ENCODE results near the gene PADI2. TPM values are rescaled to one million over a fixed set of nuclear protein-coding genes. Genes with fewer than 3 reads are reported as not detected.

The PADI2 gene
- total RNA-seq, 1 experiment from 2014 or later: 3.0 TPM

DNA sequence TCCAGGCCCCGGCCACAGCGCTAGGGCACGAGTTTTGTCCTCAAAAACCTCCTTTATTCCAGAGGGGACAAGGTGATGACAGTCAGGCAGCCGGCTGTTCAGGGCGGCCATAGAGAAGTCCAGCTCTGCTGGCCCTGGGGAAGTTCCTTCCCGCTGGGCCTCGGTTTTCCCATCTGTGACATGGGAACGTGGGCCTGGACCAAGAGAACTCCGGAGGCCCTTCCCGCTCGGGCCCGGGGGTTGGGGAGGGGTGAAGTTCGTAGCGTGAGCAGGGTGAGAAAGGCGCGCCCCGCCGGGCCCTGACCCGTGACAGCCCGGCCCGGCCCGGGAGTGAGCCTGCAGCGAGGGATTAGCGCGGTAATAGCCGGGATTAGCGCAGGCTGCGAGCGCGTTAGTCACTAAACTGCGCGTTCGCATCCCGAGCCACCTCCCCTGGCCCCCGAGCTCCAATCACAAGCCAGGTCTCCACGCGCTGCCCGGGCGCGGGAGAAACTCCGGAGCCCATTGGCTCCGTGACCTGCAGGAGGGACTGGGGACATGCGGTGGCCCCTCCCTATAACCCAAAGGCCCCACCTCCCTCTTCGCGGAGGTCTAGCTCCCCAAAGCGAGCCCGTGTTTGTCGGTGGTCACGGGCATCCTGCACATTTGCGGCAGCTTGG is 29.8 kb upstream of the PADI2 start:
- no peak overlapping the region for H2BK5ac ChIP-seq (ENCODE audit: insufficient read length, low read length)
- Mint-ChIP-seq H3K4me3 (no peak overlapping the region), H3K27ac (no peak overlapping the region), H3K9me3 (peaks cover 18 to 24% of the 10 kb centered on the region in 2 experiments), H3K27me3 (ENCODE audit: low read depth) (peaks cover 14% of the 10 kb centered on the region), H3K36me3 (ENCODE audit: insufficient read depth in 1 of 3, low read depth in 3 of 3) (peaks cover 5 to 18% (median 11%) of the 10 kb centered on the region in 3 experiments), H3K4me1 (peaks cover 7 to 8% of the 10 kb centered on the region in 2 experiments)
- H3K4me2 ChIP-seq (ENCODE audit: insufficient read depth, insufficient read length, low read length): no peak overlapping the region
- H2BK120ac ChIP-seq (ENCODE audit: low read depth, low read length, poor library complexity, severe bottlenecking): no peak overlapping the region
- no peak overlapping the region for H2BK20ac ChIP-seq (ENCODE audit: low read depth, low read length, poor library complexity, severe bottlenecking)
- H3K27ac ChIP-seq (ENCODE audit: insufficient read length, low read depth, low read length): no peak overlapping the region
- H2AK5ac ChIP-seq (ENCODE audit: insufficient read length, low read length): no peak overlapping the region
- TF ChIP-seq, protein P1, sequence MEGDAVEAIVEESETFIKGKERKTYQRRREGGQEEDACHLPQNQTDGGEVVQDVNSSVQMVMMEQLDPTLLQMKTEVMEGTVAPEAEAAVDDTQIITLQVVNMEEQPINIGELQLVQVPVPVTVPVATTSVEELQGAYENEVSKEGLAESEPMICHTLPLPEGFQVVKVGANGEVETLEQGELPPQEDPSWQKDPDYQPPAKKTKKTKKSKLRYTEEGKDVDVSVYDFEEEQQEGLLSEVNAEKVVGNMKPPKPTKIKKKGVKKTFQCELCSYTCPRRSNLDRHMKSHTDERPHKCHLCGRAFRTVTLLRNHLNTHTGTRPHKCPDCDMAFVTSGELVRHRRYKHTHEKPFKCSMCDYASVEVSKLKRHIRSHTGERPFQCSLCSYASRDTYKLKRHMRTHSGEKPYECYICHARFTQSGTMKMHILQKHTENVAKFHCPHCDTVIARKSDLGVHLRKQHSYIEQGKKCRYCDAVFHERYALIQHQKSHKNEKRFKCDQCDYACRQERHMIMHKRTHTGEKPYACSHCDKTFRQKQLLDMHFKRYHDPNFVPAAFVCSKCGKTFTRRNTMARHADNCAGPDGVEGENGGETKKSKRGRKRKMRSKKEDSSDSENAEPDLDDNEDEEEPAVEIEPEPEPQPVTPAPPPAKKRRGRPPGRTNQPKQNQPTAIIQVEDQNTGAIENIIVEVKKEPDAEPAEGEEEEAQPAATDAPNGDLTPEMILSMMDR (conservative IDR thresholded peaks at IDR 0.05): no peak
- H3K23ac ChIP-seq (ENCODE audit: insufficient read length, low read depth, low read length): no peak overlapping the region
- H3K9me3 ChIP-seq (ENCODE audit: control insufficient read depth, low read depth, low read length): peaks cover 6% of the 10 kb centered on the region
- H3K27me3 ChIP-seq (ENCODE audit: insufficient read depth, low read length): no peaks in the 10 kb centered on the region
- H2BK12ac ChIP-seq (ENCODE audit: insufficient read length, low read depth, low read length): no peak overlapping the region
- no peaks in the 10 kb centered on the region for H3K79me1 ChIP-seq (ENCODE audit: insufficient read depth, low read depth, low read length, poor library complexity, severe bottlenecking)
- H3K9ac ChIP-seq (ENCODE audit: extremely low read depth, insufficient read length, low read length): no peak overlapping the region
- no peak overlapping the region for H3K4ac ChIP-seq (ENCODE audit: low read depth, low read length)
- no peak overlapping the region for H4K91ac ChIP-seq (ENCODE audit: insufficient read length, low read depth, low read length)
- no peaks in the 10 kb centered on the region for H3K4me1 ChIP-seq (ENCODE audit: insufficient read depth, low read length)
- H3K79me2 ChIP-seq (ENCODE audit: insufficient read depth, low read length): no peaks in the 10 kb centered on the region
- H4K8ac ChIP-seq (replicated peaks; ENCODE audit: insufficient read length, low read depth, low read length): no peak overlapping the region
- H3T11ph ChIP-seq (ENCODE audit: low read length): no peak overlapping the region
- H3K56ac ChIP-seq (ENCODE audit: insufficient read length, low read depth, low read length): no peak overlapping the region
- H3K18ac ChIP-seq (ENCODE audit: insufficient read length, low read depth, low read length): no peak overlapping the region
- no peak for DNase-seq
- no peaks in the 10 kb centered on the region for H3K23me2 ChIP-seq (ENCODE audit: insufficient read length, low read depth, low read length, poor library complexity, severe bottlenecking)
- H4K20me1 ChIP-seq (ENCODE audit: control insufficient read depth, insufficient read depth, insufficient read length): no peaks in the 10 kb centered on the region
- H3K14ac ChIP-seq (ENCODE audit: insufficient read depth, low read length): no peak overlapping the region
- H4K5ac ChIP-seq (ENCODE audit: insufficient read length, low read depth, low read length): no peak overlapping the region
- no peak overlapping the region for H2BK15ac ChIP-seq (ENCODE audit: low read depth, low read length)
- no CpG with 5 or more reads among the region's 50 CpGs for WGBS (ENCODE audit: extremely low coverage, insufficient read length, low lambda C conversion rate)
- no peak overlapping the region for H2AFZ ChIP-seq (ENCODE audit: low read length)
